ENCODE measurements around the gene GRIK3. TPM values are rescaled to one million over a fixed set of nuclear protein-coding genes. Genes with fewer than 3 reads are reported as not detected.

Gene GRIK3
- total RNA-seq, 1 donor from 2014 or later: not detected

- Mint-ChIP-seq H3K4me1 (ENCODE audit: low read depth) (no peaks in the 10 kb centered on the region), H3K27me3 (ENCODE audit: insufficient read depth) (no peaks in the 10 kb centered on the region)
- no peak for DNase-seq (ENCODE audit: low spot score)
These were observed 53.2 kb downstream of the GRIK3 start for GRCh38 chr1:36981126-36981525.

GRCh38 chr1:36977731-36978406 is 56.4 kb downstream of the GRIK3 start:
- Mint-ChIP-seq H3K36me3 (ENCODE audit: low read depth) (no peaks in the 10 kb centered on the region), H3K4me3 (no peak overlapping the region), H3K4me1 (ENCODE audit: low read depth) (no peaks in the 10 kb centered on the region), H3K27me3 (ENCODE audit: insufficient read depth) (no peaks in the 10 kb centered on the region), H3K27ac (no peak overlapping the region), H3K9me3 (no peaks in the 10 kb centered on the region)
- DNase-seq (ENCODE audit: low spot score): no peak
- intact Hi-C loops (cut with micrococcal nuclease): no loop called here

More at GRCh38 chr1:36981126-36981525, 53.2 kb downstream of the GRIK3 start:
- no peak overlapping the region for H3K4me3 Mint-ChIP-seq
- no peak overlapping the region for H3K27ac Mint-ChIP-seq
- intact Hi-C loops (cut with micrococcal nuclease): no loop called here
- H3K9me3 Mint-ChIP-seq: no peaks in the 10 kb centered on the region
- no peaks in the 10 kb centered on the region for H3K36me3 Mint-ChIP-seq (ENCODE audit: low read depth)

GRCh38 chr1:36975642-36976041 is 58.7 kb downstream of the GRIK3 start:
- Mint-ChIP-seq H3K27ac (no peak overlapping the region), H3K36me3 (ENCODE audit: low read depth) (no peaks in the 10 kb centered on the region), H3K4me3 (no peak overlapping the region), H3K9me3 (no peaks in the 10 kb centered on the region), H3K4me1 (ENCODE audit: low read depth) (no peaks in the 10 kb centered on the region), H3K27me3 (ENCODE audit: insufficient read depth) (peaks cover 3% of the 10 kb centered on the region)
- no peak for DNase-seq (ENCODE audit: low spot score)
- intact Hi-C loops (cut with micrococcal nuclease): no loop called here

GRCh38 chr1:36973056-36973455 is 61.3 kb downstream of the GRIK3 start:
- Mint-ChIP-seq H3K36me3 (ENCODE audit: low read depth) (no peaks in the 10 kb centered on the region), H3K9me3 (no peaks in the 10 kb centered on the region), H3K27ac (no peak overlapping the region), H3K27me3 (ENCODE audit: insufficient read depth) (peaks cover 3% of the 10 kb centered on the region), H3K4me3 (no peak overlapping the region), H3K4me1 (ENCODE audit: low read depth) (no peaks in the 10 kb centered on the region)
- intact Hi-C loops (cut with micrococcal nuclease): no loop called here
- no peak for DNase-seq (ENCODE audit: low spot score)

- Mint-ChIP-seq H3K9me3 (no peaks in the 10 kb centered on the region), H3K4me1 (ENCODE audit: low read depth) (no peaks in the 10 kb centered on the region), H3K27ac (no peak overlapping the region), H3K27me3 (ENCODE audit: insufficient read depth) (peaks cover 3% of the 10 kb centered on the region), H3K4me3 (no peak overlapping the region), H3K36me3 (ENCODE audit: low read depth) (no peaks in the 10 kb centered on the region)
- intact Hi-C loops (cut with micrococcal nuclease): no loop called here
- DNase-seq (ENCODE audit: low spot score): no peak
These were observed 62.3 kb downstream of the GRIK3 start for GRCh38 chr1:36971852-36972618.

- H3K27me3 Mint-ChIP-seq (ENCODE audit: insufficient read depth): peaks cover 3% of the 10 kb centered on the region
- H3K9me3 Mint-ChIP-seq: no peaks in the 10 kb centered on the region
- H3K36me3 Mint-ChIP-seq (ENCODE audit: low read depth): no peaks in the 10 kb centered on the region
- no peak overlapping the region for H3K27ac Mint-ChIP-seq
- intact Hi-C loops (cut with micrococcal nuclease): no loop called here
- DNase-seq (ENCODE audit: low spot score): no peak
- H3K4me3 Mint-ChIP-seq: no peak overlapping the region
- H3K4me1 Mint-ChIP-seq (ENCODE audit: low read depth): no peaks in the 10 kb centered on the region
These were observed 65.6 kb downstream of the GRIK3 start for GRCh38 chr1:36968730-36969129.

GRCh38 chr1:36966242-36966641 is 68.1 kb downstream of the GRIK3 start:
- Mint-ChIP-seq H3K4me3 (no peak overlapping the region), H3K36me3 (ENCODE audit: low read depth) (no peaks in the 10 kb centered on the region), H3K4me1 (ENCODE audit: low read depth) (no peaks in the 10 kb centered on the region), H3K9me3 (no peaks in the 10 kb centered on the region), H3K27ac (no peak overlapping the region), H3K27me3 (ENCODE audit: insufficient read depth) (no peaks in the 10 kb centered on the region)
- DNase-seq (ENCODE audit: low spot score): no peak
- intact Hi-C loops (cut with micrococcal nuclease): no loop called here

GRCh38 chr1:36965275-36966159 is 68.8 kb downstream of the GRIK3 start:
- intact Hi-C loops (cut with micrococcal nuclease): no loop called here
- H3K9me3 Mint-ChIP-seq: no peaks in the 10 kb centered on the region
- DNase-seq (ENCODE audit: low spot score): no peak
- H3K4me1 Mint-ChIP-seq (ENCODE audit: low read depth): no peaks in the 10 kb centered on the region
- H3K27ac Mint-ChIP-seq: no peak overlapping the region
- H3K4me3 Mint-ChIP-seq: no peak overlapping the region
- no peaks in the 10 kb centered on the region for H3K27me3 Mint-ChIP-seq (ENCODE audit: insufficient read depth)
- no peaks in the 10 kb centered on the region for H3K36me3 Mint-ChIP-seq (ENCODE audit: low read depth)

- Mint-ChIP-seq H3K27ac (no peak overlapping the region), H3K36me3 (ENCODE audit: low read depth) (no peaks in the 10 kb centered on the region), H3K4me3 (no peak overlapping the region), H3K27me3 (ENCODE audit: insufficient read depth) (no peaks in the 10 kb centered on the region), H3K4me1 (ENCODE audit: low read depth) (no peaks in the 10 kb centered on the region), H3K9me3 (no peaks in the 10 kb centered on the region)
- no peak for DNase-seq (ENCODE audit: low spot score)
- intact Hi-C loops (cut with micrococcal nuclease): no loop called here
These were observed 69.5 kb downstream of the GRIK3 start for GRCh38 chr1:36964830-36965229.

- intact Hi-C loops (cut with micrococcal nuclease): no loop called here
- no peak overlapping the region for H3K27ac Mint-ChIP-seq
- H3K9me3 Mint-ChIP-seq: no peaks in the 10 kb centered on the region
- H3K36me3 Mint-ChIP-seq (ENCODE audit: low read depth): no peaks in the 10 kb centered on the region
- no peak for DNase-seq (ENCODE audit: low spot score)
- no peaks in the 10 kb centered on the region for H3K27me3 Mint-ChIP-seq (ENCODE audit: insufficient read depth)
- no peak overlapping the region for H3K4me3 Mint-ChIP-seq
- no peaks in the 10 kb centered on the region for H3K4me1 Mint-ChIP-seq (ENCODE audit: low read depth)
These were observed 71.3 kb downstream of the GRIK3 start for GRCh38 chr1:36963006-36963405.

GRCh38 chr1:36961062-36961615 is 73.2 kb downstream of the GRIK3 start:
- no peak overlapping the region for H3K4me3 Mint-ChIP-seq
- DNase-seq (ENCODE audit: low spot score): no peak
- intact Hi-C loops (cut with micrococcal nuclease): no loop called here
- no peaks in the 10 kb centered on the region for H3K4me1 Mint-ChIP-seq (ENCODE audit: low read depth)
- no peaks in the 10 kb centered on the region for H3K27me3 Mint-ChIP-seq (ENCODE audit: insufficient read depth)
- H3K27ac Mint-ChIP-seq: no peak overlapping the region
- H3K9me3 Mint-ChIP-seq: no peaks in the 10 kb centered on the region
- H3K36me3 Mint-ChIP-seq (ENCODE audit: low read depth): no peaks in the 10 kb centered on the region

- Mint-ChIP-seq H3K36me3 (ENCODE audit: low read depth) (no peaks in the 10 kb centered on the region), H3K9me3 (no peaks in the 10 kb centered on the region), H3K27ac (no peak overlapping the region), H3K4me1 (ENCODE audit: low read depth) (no peaks in the 10 kb centered on the region), H3K27me3 (ENCODE audit: insufficient read depth) (no peaks in the 10 kb centered on the region), H3K4me3 (no peak overlapping the region)
- intact Hi-C loops (cut with micrococcal nuclease): no loop called here
- DNase-seq (ENCODE audit: low spot score): no peak
These were observed 77.7 kb downstream of the GRIK3 start for GRCh38 chr1:36956570-36956969.

GRCh38 chr1:36955016-36955415 is 79.3 kb downstream of the GRIK3 start:
- H3K4me1 Mint-ChIP-seq (ENCODE audit: low read depth): no peaks in the 10 kb centered on the region
- H3K27ac Mint-ChIP-seq: no peak overlapping the region
- H3K9me3 Mint-ChIP-seq: no peaks in the 10 kb centered on the region
- intact Hi-C loops (cut with micrococcal nuclease): no loop called here
- no peak for DNase-seq (ENCODE audit: low spot score)
- H3K36me3 Mint-ChIP-seq (ENCODE audit: low read depth): no peaks in the 10 kb centered on the region
- no peaks in the 10 kb centered on the region for H3K27me3 Mint-ChIP-seq (ENCODE audit: insufficient read depth)
- no peak overlapping the region for H3K4me3 Mint-ChIP-seq

All from activated T-helper 1 cell treated with anti-CD3 and anti-CD28 coated beads, Interleukin-12 subunit alpha, Interleukin-12 subunit beta, Interleukin-2, Interleukin-4 antibody, amounts not matched to agents 30 ng/mL and 10 ng/mL and 1 ng/mL, durations not matched to agents 14 hours and 24 hours and 36 hours (primary cell).